ENCODE results near the gene FNIP2.
"Not testable (repeated sequence)": the region's sequence is repeated elsewhere in the genome, so short reads cannot be mapped to it uniquely, and the experiment has no call there.

The FNIP2 gene

GRCh38 chr4:158863296-158863695 is 94.5 kb downstream of the FNIP2 start:
- no peaks in the 10 kb centered on the region for H3K4me1 Mint-ChIP-seq (ENCODE audit: low read depth)
- DNase-seq = no peak
- peaks cover 67% of the 10 kb centered on the region for H3K36me3 Mint-ChIP-seq (ENCODE audit: low read depth)
- H3K4me3 Mint-ChIP-seq = no peak overlapping the region
- no peak overlapping the region for H3K27ac Mint-ChIP-seq
- no peaks in the 10 kb centered on the region for H3K9me3 Mint-ChIP-seq
- no peaks in the 10 kb centered on the region for H3K27me3 Mint-ChIP-seq

- Mint-ChIP-seq H3K36me3 (ENCODE audit: low read depth) (peaks cover 74% of the 10 kb centered on the region), H3K9me3 (no peaks in the 10 kb centered on the region)
These were observed 96.8 kb downstream of the FNIP2 start for GRCh38 chr4:158865520-158866177.

DNA sequence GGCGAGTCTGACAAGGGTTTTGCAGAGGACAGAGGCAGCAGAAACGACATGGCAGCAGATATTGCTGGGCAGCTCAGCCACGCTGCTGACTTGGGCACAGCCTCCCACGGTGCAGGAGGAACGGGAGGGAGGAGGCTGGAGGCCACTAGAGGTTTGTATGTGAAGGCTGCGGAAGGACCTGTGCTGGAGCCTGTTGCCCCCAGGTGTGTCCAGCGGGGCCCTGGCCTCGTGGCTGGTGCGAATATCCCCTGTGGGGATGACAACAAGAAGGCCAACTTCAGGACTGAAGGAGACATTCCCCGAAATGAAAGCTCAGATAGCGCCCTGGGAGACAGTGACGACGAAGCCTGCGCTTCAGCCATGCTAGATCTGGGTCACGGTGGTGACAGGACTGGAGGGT is 100.2 kb downstream of the FNIP2 start:
- H3K4me3 Mint-ChIP-seq = no peak overlapping the region
- H3K27ac Mint-ChIP-seq = no peak overlapping the region
- no peak for DNase-seq
- no peaks in the 10 kb centered on the region for H3K27me3 Mint-ChIP-seq
- no peaks in the 10 kb centered on the region for H3K9me3 Mint-ChIP-seq
- H3K4me1 Mint-ChIP-seq (ENCODE audit: low read depth) = peaks cover 4% of the 10 kb centered on the region
- H3K36me3 Mint-ChIP-seq (ENCODE audit: low read depth) = peaks cover 66% of the 10 kb centered on the region

More at GRCh38 chr4:158865520-158866177, 96.8 kb downstream of the FNIP2 start:
- Mint-ChIP-seq H3K4me3 (no peak overlapping the region), H3K27ac (no peak overlapping the region), H3K4me1 (ENCODE audit: low read depth) (no peaks in the 10 kb centered on the region), H3K27me3 (no peaks in the 10 kb centered on the region)
- DNase-seq = no peak

DNA sequence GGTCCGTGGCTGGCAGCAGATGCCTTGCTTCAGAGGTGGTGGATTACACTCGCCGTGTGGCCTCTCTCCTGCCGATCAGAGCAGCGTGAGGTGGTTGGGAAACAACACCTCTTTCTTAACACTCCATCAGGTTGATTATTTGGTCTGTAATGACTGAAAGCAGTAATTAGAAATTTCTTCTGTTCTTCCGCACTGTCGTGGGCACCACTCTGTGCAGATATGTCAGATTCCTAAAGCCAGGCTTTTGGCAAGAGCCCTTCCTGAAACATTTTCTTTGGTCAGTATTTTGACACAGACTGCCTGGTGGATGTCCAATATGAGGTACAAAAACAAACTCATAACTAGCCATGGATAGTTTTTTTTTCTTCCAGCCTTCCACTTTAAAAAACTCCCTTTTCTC is 100.9 kb downstream of the FNIP2 start:
- DNase-seq = no peak
- Mint-ChIP-seq H3K4me1 (ENCODE audit: low read depth) (peaks cover 6% of the 10 kb centered on the region), H3K4me3 (no peak overlapping the region), H3K36me3 (ENCODE audit: low read depth) (peaks cover 62% of the 10 kb centered on the region), H3K27ac (no peak overlapping the region), H3K9me3 (no peaks in the 10 kb centered on the region), H3K27me3 (no peaks in the 10 kb centered on the region)

DNA sequence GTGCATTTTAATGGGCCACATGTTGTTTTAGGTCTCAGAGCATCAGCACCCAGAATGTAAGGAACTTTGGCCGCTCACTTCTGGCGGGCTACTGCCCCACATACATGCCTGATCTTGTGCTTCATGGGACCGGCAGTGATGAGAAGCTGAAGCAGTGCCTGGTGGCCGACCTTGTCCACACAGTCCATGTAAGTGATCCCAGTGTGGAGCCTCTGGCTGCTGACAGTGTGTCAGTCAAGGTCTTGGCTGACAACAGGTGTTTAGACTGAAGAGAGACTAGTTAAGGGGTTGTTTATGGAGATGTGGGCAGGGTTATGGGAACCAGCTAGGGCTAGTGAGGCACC is 101.4 kb downstream of the FNIP2 start:
- no peaks in the 10 kb centered on the region for H3K9me3 Mint-ChIP-seq
- no peak overlapping the region for H3K27ac Mint-ChIP-seq
- peaks cover 62% of the 10 kb centered on the region for H3K36me3 Mint-ChIP-seq (ENCODE audit: low read depth)
- peaks cover 6% of the 10 kb centered on the region for H3K4me1 Mint-ChIP-seq (ENCODE audit: low read depth)
- H3K4me3 Mint-ChIP-seq = no peak overlapping the region
- DNase-seq = no peak
- H3K27me3 Mint-ChIP-seq = no peaks in the 10 kb centered on the region

DNA sequence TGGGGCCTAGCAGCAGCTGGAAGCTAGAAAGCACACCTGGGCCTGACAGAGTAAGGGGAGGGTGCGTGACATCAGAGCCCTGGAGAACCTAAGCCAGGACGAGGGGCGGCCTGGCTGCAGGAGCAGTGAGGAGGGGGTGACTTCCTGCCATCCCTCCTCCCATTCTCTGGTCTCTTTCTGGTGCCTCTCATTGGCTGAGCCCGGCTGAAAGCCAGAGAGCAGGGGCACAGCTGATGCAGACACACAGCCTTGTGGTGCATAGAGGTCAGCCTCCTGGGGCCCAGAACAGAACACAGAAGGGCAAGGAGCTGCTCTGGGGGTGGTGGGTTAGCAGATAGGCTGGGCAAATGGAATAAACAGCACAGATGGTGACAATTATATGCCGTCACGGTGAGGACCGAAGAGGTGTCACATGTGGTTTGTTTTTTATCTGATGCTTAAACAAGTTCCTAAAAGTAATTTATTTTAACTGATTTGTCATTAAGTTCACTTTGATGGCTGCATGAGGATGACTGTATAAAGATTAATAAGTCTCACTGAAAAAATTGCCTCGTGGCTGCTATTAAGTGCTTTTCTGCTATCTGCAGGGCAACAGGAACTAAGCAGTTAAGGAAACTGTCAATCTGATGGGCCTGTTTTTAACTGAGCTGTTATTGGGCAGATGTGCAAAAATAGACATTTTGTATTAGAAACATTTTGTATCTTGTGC is 102.0 kb downstream of the FNIP2 start:
- Mint-ChIP-seq H3K36me3 (ENCODE audit: low read depth) (peaks cover 60% of the 10 kb centered on the region), H3K27ac (no peak overlapping the region), H3K27me3 (no peaks in the 10 kb centered on the region), H3K9me3 (no peaks in the 10 kb centered on the region), H3K4me3 (no peak overlapping the region), H3K4me1 (ENCODE audit: low read depth) (peaks cover 6% of the 10 kb centered on the region)
- DNase-seq = no peak

GRCh38 chr4:158871335-158871724 is 102.5 kb downstream of the FNIP2 start:
- no peaks in the 10 kb centered on the region for H3K27me3 Mint-ChIP-seq
- H3K4me1 Mint-ChIP-seq (ENCODE audit: low read depth) = peaks cover 6% of the 10 kb centered on the region
- no peak overlapping the region for H3K4me3 Mint-ChIP-seq
- H3K27ac Mint-ChIP-seq = no peak overlapping the region
- H3K9me3 Mint-ChIP-seq = no peaks in the 10 kb centered on the region
- H3K36me3 Mint-ChIP-seq (ENCODE audit: low read depth) = peaks cover 64% of the 10 kb centered on the region
- no peak for DNase-seq

- no peak overlapping the region for H3K27ac Mint-ChIP-seq
- H3K27me3 Mint-ChIP-seq = no peaks in the 10 kb centered on the region
- H3K4me3 Mint-ChIP-seq = no peak overlapping the region
- H3K36me3 Mint-ChIP-seq (ENCODE audit: low read depth) = peaks cover 62% of the 10 kb centered on the region
- peaks cover under 1% of the 10 kb centered on the region for H3K9me3 Mint-ChIP-seq
- no peak for DNase-seq
- H3K4me1 Mint-ChIP-seq (ENCODE audit: low read depth) = peaks cover 6% of the 10 kb centered on the region
These were observed 105.1 kb downstream of the FNIP2 start for GRCh38 chr4:158873795-158874401.

DNA sequence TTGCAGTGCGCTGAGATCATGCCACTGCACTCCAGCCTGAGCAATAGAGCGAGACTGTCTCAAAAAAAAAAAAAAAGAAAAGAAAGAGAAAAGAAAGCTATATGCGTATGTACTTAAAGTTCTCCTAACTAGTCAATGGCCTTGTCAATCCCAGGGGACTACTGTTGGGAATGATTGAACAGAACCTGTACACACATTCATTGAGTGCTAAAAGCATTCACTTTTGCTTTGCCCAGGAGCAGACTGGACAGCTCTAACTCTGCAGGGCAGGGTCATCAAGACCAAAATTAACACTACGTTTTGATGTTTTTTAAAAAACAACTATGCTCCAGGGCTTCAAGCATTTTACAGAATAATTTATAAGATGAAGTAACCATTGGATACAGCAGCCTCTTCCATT is 106.2 kb downstream of the FNIP2 start:
- Mint-ChIP-seq H3K4me3 (no peak overlapping the region), H3K36me3 (ENCODE audit: low read depth) (peaks cover 60% of the 10 kb centered on the region), H3K27ac (no peak overlapping the region), H3K4me1 (ENCODE audit: low read depth) (peaks cover 6% of the 10 kb centered on the region), H3K9me3 (peaks cover 4% of the 10 kb centered on the region), H3K27me3 (no peaks in the 10 kb centered on the region)
- DNase-seq = no peak

DNA sequence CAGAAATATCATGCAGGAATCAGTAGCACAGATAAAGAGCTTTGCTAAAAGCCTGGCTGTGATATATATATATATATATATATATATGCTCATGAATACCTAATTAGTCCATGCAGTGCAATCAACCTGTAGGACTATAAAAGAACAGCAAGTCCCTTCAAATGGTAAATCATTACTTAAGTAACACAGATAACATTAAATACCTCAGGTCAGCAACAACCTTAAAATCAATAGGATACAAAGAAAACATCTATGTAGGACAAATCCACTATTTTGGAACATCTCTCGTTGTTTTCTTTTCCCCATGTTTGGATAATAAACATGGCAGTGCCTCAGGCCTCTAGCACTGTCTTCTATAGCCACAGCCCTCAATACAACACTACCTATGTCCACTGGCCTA is 106.6 kb downstream of the FNIP2 start:
- no peaks in the 10 kb centered on the region for H3K27me3 Mint-ChIP-seq
- H3K4me3 Mint-ChIP-seq = no peak overlapping the region
- H3K9me3 Mint-ChIP-seq = peaks cover 4% of the 10 kb centered on the region
- no peak for DNase-seq
- H3K27ac Mint-ChIP-seq = no peak overlapping the region
- peaks cover 6% of the 10 kb centered on the region for H3K4me1 Mint-ChIP-seq (ENCODE audit: low read depth)
- H3K36me3 Mint-ChIP-seq (ENCODE audit: low read depth) = peaks cover 59% of the 10 kb centered on the region

DNA sequence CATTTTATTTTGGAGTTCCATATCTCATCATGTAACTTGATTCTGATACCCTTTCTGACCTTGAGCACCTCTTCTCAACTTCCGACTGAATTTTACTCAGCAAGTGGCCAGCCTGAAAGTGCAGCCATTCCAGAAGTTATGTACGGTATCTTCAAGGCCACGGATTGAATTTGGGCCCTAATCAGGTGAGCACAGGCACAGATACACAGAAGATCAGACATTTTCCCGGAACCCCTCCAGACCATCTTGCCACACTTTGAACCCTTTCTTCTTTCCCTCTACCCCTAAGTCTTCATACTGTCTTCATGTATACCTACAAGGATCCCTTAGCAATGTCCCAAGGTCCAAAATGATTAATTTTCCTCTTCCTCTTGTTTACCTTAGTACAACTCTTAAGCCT is 108.2 kb downstream of the FNIP2 start:
- peaks cover 4% of the 10 kb centered on the region for H3K9me3 Mint-ChIP-seq
- no peak for DNase-seq
- peaks cover 6% of the 10 kb centered on the region for H3K4me1 Mint-ChIP-seq (ENCODE audit: low read depth)
- peaks cover 52% of the 10 kb centered on the region for H3K36me3 Mint-ChIP-seq (ENCODE audit: low read depth)
- no peak overlapping the region for H3K27ac Mint-ChIP-seq
- no peak overlapping the region for H3K4me3 Mint-ChIP-seq
- no peaks in the 10 kb centered on the region for H3K27me3 Mint-ChIP-seq

DNA sequence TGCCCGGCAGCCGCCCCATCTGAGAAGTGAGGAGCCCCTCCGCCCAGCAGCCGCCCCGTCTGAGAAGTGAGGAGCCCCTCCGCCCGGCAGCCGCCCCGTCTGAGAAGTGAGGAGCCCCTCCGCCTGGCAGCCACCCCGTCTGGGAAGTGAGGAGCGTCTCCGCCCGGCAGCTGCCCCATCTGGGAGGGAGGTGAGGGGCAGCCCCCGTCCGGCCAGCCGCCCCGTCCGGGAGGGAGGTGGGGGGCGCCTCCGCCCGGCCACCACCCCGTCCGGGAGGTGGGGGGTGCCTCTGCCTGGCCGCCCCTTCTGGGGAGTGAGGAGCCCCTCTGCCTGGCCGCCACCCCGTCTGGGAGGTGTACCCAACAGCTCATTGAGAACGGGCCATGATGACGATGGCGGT is 113.3 kb downstream of the FNIP2 start:
- H3K4me3 Mint-ChIP-seq; H3K4me1 Mint-ChIP-seq (ENCODE audit: low read depth); DNase-seq; H3K27ac Mint-ChIP-seq; H3K9me3 Mint-ChIP-seq; H3K27me3 Mint-ChIP-seq: not testable (repeated sequence)
- H3K36me3 Mint-ChIP-seq (ENCODE audit: low read depth) = peaks cover 46% of the 10 kb centered on the region

- H3K4me1 Mint-ChIP-seq (ENCODE audit: low read depth) = no peaks in the 10 kb centered on the region
- no peak for DNase-seq
- H3K27me3 Mint-ChIP-seq = no peaks in the 10 kb centered on the region
- H3K4me3 Mint-ChIP-seq = no peak overlapping the region
- H3K36me3 Mint-ChIP-seq (ENCODE audit: low read depth) = peaks cover 38% of the 10 kb centered on the region
- H3K27ac Mint-ChIP-seq = no peak overlapping the region
- no peaks in the 10 kb centered on the region for H3K9me3 Mint-ChIP-seq
These were observed 115.5 kb downstream of the FNIP2 start for GRCh38 chr4:158884280-158884679.

- Mint-ChIP-seq H3K9me3 (no peaks in the 10 kb centered on the region), H3K27ac (no peak overlapping the region), H3K27me3 (no peaks in the 10 kb centered on the region), H3K4me3 (no peak overlapping the region), H3K36me3 (ENCODE audit: low read depth) (peaks cover 36% of the 10 kb centered on the region), H3K4me1 (ENCODE audit: low read depth) (no peaks in the 10 kb centered on the region)
- no peak for DNase-seq
These were observed 116.7 kb downstream of the FNIP2 start for GRCh38 chr4:158885564-158885963.

GRCh38 chr4:158890294-158890693 is 121.5 kb downstream of the FNIP2 start:
- Mint-ChIP-seq H3K36me3 (ENCODE audit: low read depth) (peaks cover 52% of the 10 kb centered on the region), H3K27ac (no peak overlapping the region), H3K27me3 (no peaks in the 10 kb centered on the region), H3K4me3 (no peak overlapping the region), H3K4me1 (ENCODE audit: low read depth) (no peaks in the 10 kb centered on the region), H3K9me3 (no peaks in the 10 kb centered on the region)
- DNase-seq = no peak
